Panc1 (cell line): ENCODE measurements around the gene GNAI3.

ENCODE experiments used
- CTCF ChIP-seq: fragments of 450-650 bp; IDR thresholded peaks from 2 replicates; pipeline ENCODE4 v1.5.1; 2017; ENCODE audit warnings: mild to moderate bottlenecking
- POLR2AphosphoS5 ChIP-seq: IDR thresholded peaks from 2 replicates; pipeline ENCODE4 v1.6.1; 2012; ENCODE audit warnings: mild to moderate bottlenecking, low read depth, low read length, moderate library complexity

- TF ChIP-seq POLR2AphosphoS5 (peak; percentile 66), CTCF (no peak)
Observed at GRCh38 chr1:109619576-109620400, 71.4 kb downstream of the GNAI3 start, which contains the start of the genes AMPD2 and GNAT2.
